AG04450 (cell line): Measurements from ENCODE around the gene PTCD1. TPM values are rescaled to one million over a fixed set of nuclear protein-coding genes. Genes with fewer than 3 reads are reported as not detected.

Experiments used
- CTCF ChIA-PET: fragments of 300-600, 350-600 bp; formaldehyde crosslinking; extraction: SDS; loops from one replicate; lab custom pipeline; 2022; ENCODE audit warnings: antibody characterized with exemption, inconsistent platforms; lab: Charles Lee
- POLR2A ChIA-PET: fragments of 350-600 bp; formaldehyde crosslinking; extraction: SDS; loops from one replicate; lab custom pipeline; 2021; ENCODE audit warnings: antibody characterized with exemption, inconsistent platforms; lab: Yijun Ruan, JAX
- DNase-seq: peaks from one replicate; pipeline ENCODE4 v3.0.0-alpha.2; 2011; ENCODE audit warnings: low read depth, low spot score
- H3K27ac ChIP-seq: one replicate; pipeline ENCODE4 v1.5.1; 2012; ENCODE audit warnings: low read depth, low read length, control low read depth
- H3K27me3 ChIP-seq: one replicate; pipeline ENCODE4 v1.6.0; 2012; ENCODE audit warnings: low read length; ENCODE audit not compliant: control insufficient read depth, insufficient read depth
- H3K4me3 ChIP-seq: 2 replicates; pipeline ENCODE4 v1.5.1; 2011; ENCODE audit warnings: mild to moderate bottlenecking, low read depth, low read length, control low read depth
- H3K9me3 ChIP-seq: 2 replicates; pipeline ENCODE4 v1.5.1; 2012; ENCODE audit warnings: low read length; ENCODE audit not compliant: control insufficient read depth, insufficient read depth
- polyA plus RNA-seq: library from polyadenylated mRNA; depleted of rRNA; stranded (reverse); fragments of >200 nt; gene quantifications from 2 replicates; pipeline ENCODE4 v1.2.3, GENCODE V29; 2011
- TF ChIP-seq, protein P1 (sequence below): IDR thresholded peaks from 2 replicates; pipeline ENCODE4 v1.5.1; 2011; ENCODE audit warnings: low read depth, low read length, control low read depth, inconsistent platforms

Gene PTCD1
- polyA plus RNA-seq, 1 experiment = 2.7 TPM

DNA sequence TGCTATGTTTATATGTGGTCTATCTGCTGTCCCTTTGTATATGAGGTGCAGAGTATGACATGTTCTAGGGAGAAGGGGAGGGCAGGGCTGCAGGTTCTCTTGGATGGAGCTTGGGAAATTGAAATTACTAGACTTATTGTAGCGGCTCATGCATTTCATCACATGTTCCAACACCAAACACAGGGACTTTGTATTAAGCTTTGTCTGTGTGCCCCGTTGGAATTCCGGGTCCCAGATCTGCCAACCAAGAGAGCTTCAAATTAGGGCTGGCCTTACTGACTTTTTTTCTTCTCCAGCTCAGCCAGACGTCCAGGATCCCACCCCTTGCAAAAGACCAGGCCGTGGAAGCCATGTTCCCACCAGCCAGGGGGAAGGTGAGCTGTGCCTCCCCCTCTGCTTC lies 37.5 kb upstream of the PTCD1 start:
- no peak overlapping the region for H3K4me3 ChIP-seq
- no peaks in the 10 kb centered on the region for H3K27me3 ChIP-seq
- DNase-seq = no peak
- no peak overlapping the region for H3K27ac ChIP-seq
- CTCF ChIA-PET = no interaction called here
- POLR2A ChIA-PET = interaction anchor here (0.6 to 0.7 kb wide), 2 partner anchors 64 to 105 kb away, joined by 3 to 8 read pairs; no protein-coding TSS in a partner anchor
- TF ChIP-seq, protein P1, sequence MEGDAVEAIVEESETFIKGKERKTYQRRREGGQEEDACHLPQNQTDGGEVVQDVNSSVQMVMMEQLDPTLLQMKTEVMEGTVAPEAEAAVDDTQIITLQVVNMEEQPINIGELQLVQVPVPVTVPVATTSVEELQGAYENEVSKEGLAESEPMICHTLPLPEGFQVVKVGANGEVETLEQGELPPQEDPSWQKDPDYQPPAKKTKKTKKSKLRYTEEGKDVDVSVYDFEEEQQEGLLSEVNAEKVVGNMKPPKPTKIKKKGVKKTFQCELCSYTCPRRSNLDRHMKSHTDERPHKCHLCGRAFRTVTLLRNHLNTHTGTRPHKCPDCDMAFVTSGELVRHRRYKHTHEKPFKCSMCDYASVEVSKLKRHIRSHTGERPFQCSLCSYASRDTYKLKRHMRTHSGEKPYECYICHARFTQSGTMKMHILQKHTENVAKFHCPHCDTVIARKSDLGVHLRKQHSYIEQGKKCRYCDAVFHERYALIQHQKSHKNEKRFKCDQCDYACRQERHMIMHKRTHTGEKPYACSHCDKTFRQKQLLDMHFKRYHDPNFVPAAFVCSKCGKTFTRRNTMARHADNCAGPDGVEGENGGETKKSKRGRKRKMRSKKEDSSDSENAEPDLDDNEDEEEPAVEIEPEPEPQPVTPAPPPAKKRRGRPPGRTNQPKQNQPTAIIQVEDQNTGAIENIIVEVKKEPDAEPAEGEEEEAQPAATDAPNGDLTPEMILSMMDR = no peak
- no peaks in the 10 kb centered on the region; the same call in 1 of the 2 replicates for H3K9me3 ChIP-seq

DNA sequence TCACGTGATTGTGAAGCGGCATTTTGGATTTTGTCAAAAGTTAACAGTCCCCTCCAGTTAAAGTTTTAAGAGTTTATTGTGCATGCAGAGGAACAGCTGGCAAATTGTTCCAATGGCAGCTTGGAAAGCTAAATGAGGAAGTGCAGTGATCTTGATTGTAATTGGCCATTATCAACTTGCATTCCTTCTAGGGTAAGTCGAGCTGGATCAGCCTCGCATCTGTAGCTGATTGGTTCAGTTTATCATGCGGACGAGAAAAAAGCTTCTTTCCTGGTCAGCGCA lies 34.7 kb upstream of the PTCD1 start:
- Histone ChIP-seq H3K4me3 (peak overlapping the region; percentile 93), H3K27me3 (no peaks in the 10 kb centered on the region), H3K27ac (peak overlapping the region; percentile 75), H3K9me3 (peaks cover 4% of the 10 kb centered on the region; the same call in 1 of the 2 replicates)
- TF ChIP-seq, protein P1 = no peak
- DNase-seq = peak; percentile 29
- POLR2A ChIA-PET = interaction anchor here (0.6 to 1.7 kb wide), 4 partner anchors 27 to 85 kb away, joined by 3 to 7 read pairs (median 4); partner anchors contain the start of genes BUD31, PDAP1, ZNF394 and ZNF655
- CTCF ChIA-PET = interaction anchor here (0.6 to 1.1 kb wide), 3 partner anchors 8 to 27 kb away, joined by 3 to 5 read pairs (median 3); partner anchors contain the start of gene ZNF394

DNA sequence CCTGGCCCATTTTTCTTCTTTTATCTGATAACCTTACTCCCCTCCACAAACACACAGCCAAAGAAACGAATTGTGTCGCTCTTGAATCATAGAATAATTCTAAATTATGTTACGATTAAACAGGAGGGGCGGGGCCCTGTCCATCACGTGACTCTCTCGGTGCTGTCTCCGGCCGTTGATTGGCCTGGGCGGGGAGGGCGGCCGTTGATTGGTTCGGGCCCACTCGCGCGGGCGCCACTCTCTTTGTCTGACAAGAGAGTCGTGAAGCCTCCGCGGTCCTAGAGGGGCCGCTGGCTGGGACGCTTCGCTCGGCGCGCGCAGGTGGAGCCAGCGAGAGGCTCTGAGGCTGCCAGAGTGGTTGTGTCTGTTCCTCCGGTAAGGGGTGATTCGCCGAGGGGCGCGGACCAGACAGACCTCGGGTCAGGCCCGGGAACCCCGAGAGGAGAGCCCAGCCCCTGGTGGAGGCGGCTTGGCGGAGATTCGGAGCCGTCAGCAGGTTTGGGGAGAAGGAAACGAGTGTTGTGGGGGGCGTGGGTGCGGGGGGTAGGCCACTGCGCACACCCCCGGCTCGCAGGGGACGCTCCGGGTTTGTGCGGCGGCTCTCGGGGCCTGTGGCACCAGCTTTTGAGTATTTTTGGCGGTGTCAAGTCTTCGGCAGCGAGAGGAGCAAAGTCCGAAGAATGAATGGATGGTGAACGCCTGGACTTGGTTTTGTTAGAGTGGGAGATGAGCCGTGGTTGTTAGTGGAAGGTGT lies 34.1 kb upstream of the PTCD1 start, which contains the start of gene ZNF789:
TSS of gene ZNF789 (plus strand) at position 330 of the 754 bp plus-strand sequence. CDS start 3,567 bp downstream, outside the sequence.
- peak within 1 kb of the TSS; percentile 83 for H3K27ac ChIP-seq
- H3K27me3 ChIP-seq = no peaks in the 10 kb centered on the region
- H3K4me3 ChIP-seq = peak within 1 kb of the TSS; percentile 93
- TF ChIP-seq, protein P1 = no peak
- ChIA-PET POLR2A (interaction anchor here (0.6 to 1.7 kb wide), 4 partner anchors 27 to 86 kb away, joined by 3 to 7 read pairs (median 4); partner anchors contain the start of genes BUD31, PDAP1, ZNF394 and ZNF655), CTCF (interaction anchor here (1.0 kb wide), 1 partner anchor 7 kb away, joined by 3 read pairs; no protein-coding TSS in a partner anchor)
- peak; percentile 81 for DNase-seq
- H3K9me3 ChIP-seq = peaks cover 5% of the 10 kb centered on the region; the same call in 1 of the 2 replicates

- TF ChIP-seq, protein P1 = no peak
- Histone ChIP-seq H3K27ac (no peak overlapping the region), H3K4me3 (no peak overlapping the region), H3K27me3 (no peaks in the 10 kb centered on the region), H3K9me3 (peaks cover 7% of the 10 kb centered on the region; the same call in 1 of the 2 replicates)
- ChIA-PET POLR2A (no interaction called here), CTCF (no interaction called here)
- DNase-seq = no peak
Measured at GRCh38 chr7:99469381-99470065, 30.9 kb upstream of the PTCD1 start.
